Endothelial cell of umbilical vein (primary cell): ENCODE measurements around the gene PUM2. TPM values are rescaled to one million over a fixed set of nuclear protein-coding genes. Genes with fewer than 3 reads are reported as not detected.

Source experiments
- BruUV-seq: library from RNA; stranded (reverse); fragments of 400-500 nt; replicated peaks from 2 replicates; lab custom pipeline; 2021; lab: Mats Ljungman, UMichigan
- CTCF ChIA-PET: fragments of 300-600, 350-600 bp; sonication (Branson Sonifier 250); formaldehyde crosslinking; loops from one replicate; lab custom pipeline; 2021; ENCODE audit warnings: antibody characterized with exemption, inconsistent platforms; lab: Charles Lee
- POLR2A ChIA-PET: fragments of 300-600, 350-600 bp; sonication (Branson Sonifier 250); formaldehyde crosslinking; loops from one replicate; lab custom pipeline; 2021; ENCODE audit warnings: antibody characterized with exemption, inconsistent platforms; lab: Charles Lee
- DNase-seq: peaks from one replicate; pipeline ENCODE4 v3.0.0-alpha.2; 2011; ENCODE audit warnings: low read depth, low spot score
- FAIRE-seq: peaks from 2 replicates; lab custom pipeline; 2011; peaks lifted over from hg19 to GRCh38; lab: Jason Lieb, UNC
- H2AFZ ChIP-seq: 2 replicates; pipeline ENCODE4 v1.6.0; 2012; ENCODE audit warnings: low read depth, low read length, control low read depth, inconsistent platforms
- H3K27ac ChIP-seq: 2 replicates; pipeline ENCODE4 v1.5.1; 2011; ENCODE audit warnings: low read depth, mild to moderate bottlenecking, control low read depth, low read length, moderate library complexity; ENCODE audit not compliant: insufficient read depth
- H3K27me3 ChIP-seq, 2 experiments: 2 replicates each; pipeline versions ENCODE4 v1.6.0 to v1.6.1; 2011; ENCODE audit warnings: low read length in 2 of 2, mixed read lengths in 1 of 2; ENCODE audit not compliant: control insufficient read depth in 2 of 2, insufficient read depth in 2 of 2
- H3K36me3 ChIP-seq, 2 experiments: 2 replicates in 1 of 2; 3 replicates in 1 of 2; pipeline ENCODE4 v1.5.1; 2011; ENCODE audit warnings: low read length in 2 of 2, mild to moderate bottlenecking in 1 of 2, moderate library complexity in 1 of 2; ENCODE audit not compliant: control insufficient read depth in 2 of 2, insufficient read depth in 2 of 2; ENCODE audit errors: extremely low read depth in 1 of 2
- H3K4me1 ChIP-seq: 3 replicates; pipeline ENCODE4 v1.5.1; 2011; ENCODE audit warnings: mild to moderate bottlenecking, low read length; ENCODE audit not compliant: control insufficient read depth, insufficient read depth; ENCODE audit errors: extremely low read depth
- H3K4me2 ChIP-seq: 2 replicates; pipeline ENCODE4 v1.6.1; 2011; ENCODE audit warnings: low read length, control low read depth, mixed read lengths; ENCODE audit not compliant: insufficient read depth
- H3K4me3 ChIP-seq, 3 experiments: fragments of 200-600 bp in 1 of 3; sonication (generic), shearing (Covaris generic) in 1 of 3; replicated peaks in 1 of 3; 2 replicates each; pipeline ENCODE4 v1.5.1; 2011 to 2016; ENCODE audit warnings: control low read depth in 3 of 3, low read length in 3 of 3, mild to moderate bottlenecking in 2 of 3, inconsistent platforms in 1 of 3, low read depth in 1 of 3, moderate library complexity in 1 of 3; ENCODE audit not compliant: insufficient read depth in 1 of 3
- H3K79me2 ChIP-seq: 2 replicates; pipeline ENCODE4 v1.6.0; 2012; ENCODE audit warnings: low read length, inconsistent platforms; ENCODE audit not compliant: control insufficient read depth, insufficient read depth
- H3K9ac ChIP-seq: replicated peaks from 2 replicates; pipeline ENCODE3; 2011; ENCODE audit warnings: low read length, control low read depth; ENCODE audit not compliant: insufficient read depth; ENCODE audit errors: extremely low read depth
- H3K9me1 ChIP-seq: replicated peaks from 3 replicates; pipeline ENCODE4 v1.6.0; 2011; ENCODE audit warnings: mild to moderate bottlenecking, low read length; ENCODE audit not compliant: control insufficient read depth, insufficient read depth; ENCODE audit errors: extremely low read depth
- H3K9me3 ChIP-seq: replicated peaks from 2 replicates; pipeline ENCODE4 v1.5.1; 2012; ENCODE audit warnings: low read length, inconsistent platforms; ENCODE audit not compliant: control insufficient read depth, insufficient read depth
- H4K20me1 ChIP-seq: replicated peaks from 2 replicates; pipeline ENCODE3; 2011; ENCODE audit warnings: mild to moderate bottlenecking, low read length; ENCODE audit not compliant: control insufficient read depth, insufficient read depth; ENCODE audit errors: extremely low read depth
- CTCF ChIP-seq, 2 donors: IDR thresholded peaks; 1 replicate in 1 of 2; 2 replicates in 1 of 2; pipeline ENCODE4 v1.5.1; 2011; ENCODE audit warnings: low read length in 2 of 2, mild to moderate bottlenecking in 2 of 2, moderate library complexity in 2 of 2, control low read depth in 1 of 2, inconsistent platforms in 1 of 2, low read depth in 1 of 2; ENCODE audit not compliant: insufficient read depth in 1 of 2; ENCODE audit errors: extremely low read depth in 1 of 2
- FOS ChIP-seq: IDR thresholded peaks from 2 replicates; pipeline ENCODE4 v1.6.1; 2011; ENCODE audit warnings: mild to moderate bottlenecking, low read length, moderate library complexity, borderline replicate concordance; ENCODE audit not compliant: insufficient read depth
- GATA2 ChIP-seq: IDR thresholded peaks from 2 replicates; pipeline ENCODE4 v1.7.0; 2011; ENCODE audit warnings: low read depth, mild to moderate bottlenecking, moderate library complexity, mixed read lengths, low read length; ENCODE audit not compliant: insufficient read length, insufficient read depth
- JUN ChIP-seq: IDR thresholded peaks from 2 replicates; pipeline ENCODE4 v1.6.1; 2011; ENCODE audit warnings: borderline replicate concordance, low read depth; ENCODE audit not compliant: insufficient read length, insufficient read depth
- MYC ChIP-seq: IDR thresholded peaks from one replicate; pipeline ENCODE4 v1.6.1; 2011; ENCODE audit warnings: mild to moderate bottlenecking, low read depth, low read length
- POLR2A ChIP-seq: IDR thresholded peaks from 2 replicates; pipeline ENCODE4 v1.6.1; 2012; ENCODE audit warnings: low read depth, mild to moderate bottlenecking, control low read depth, low read length
- POLR2AphosphoS5 ChIP-seq: IDR thresholded peaks from 2 replicates; pipeline ENCODE4 v1.6.1; 2012; ENCODE audit warnings: low read depth, mild to moderate bottlenecking, control low read depth, low read length, moderate library complexity; ENCODE audit not compliant: insufficient read depth
- dilution Hi-C: fragments of 300-500 bp; cut with MboI; formaldehyde crosslinking; loops from one replicate; pipeline ENCODE4 v1.15.0; 2019; ENCODE audit warnings: low sequenced_read_pairs; ENCODE audit not compliant: extremely low pct_ligation_motif_present
- intact Hi-C: fragments of 100-400 bp; cut with micrococcal nuclease; formaldehyde crosslinking; loops from one replicate; pipeline ENCODE4 v1.10.0; 2022
- polyA plus RNA-seq, 4 experiments: library from polyadenylated mRNA; depleted of rRNA in 3 of 4; stranded (reverse) in 3 of 4; unstranded in 1 of 4; fragments of >200 nt; gene quantifications; 2 replicates each; pipeline versions ENCODE4 v1.2.1 to v1.2.3, GENCODE V29; 2011 to 2012; ENCODE audit warnings: missing spikeins in 1 of 4
- total RNA-seq: library from RNA; stranded (reverse); gene quantifications from 2 replicates; pipeline ENCODE4 v1.2.3, GENCODE V29; 2021

PUM2 gene
- total and polyA plus RNA-seq, 2 donors (not counting 3 experiments of a cell fraction or from before 2014, with no cell fraction given), result 32.9 to 83.7 TPM

- H3K4me1 ChIP-seq, result no peaks in the 10 kb centered on the region
- no peaks in the 10 kb centered on the region for H3K9me1 ChIP-seq
- peaks cover 32% of the 10 kb centered on the region for H4K20me1 ChIP-seq
- no peaks in the 10 kb centered on the region for H3K27me3 ChIP-seq
- H3K4me2 ChIP-seq, result no peak overlapping the region
- H3K36me3 ChIP-seq, result peaks cover 3 to 4% of the 10 kb centered on the region in 2 experiments
- no peak overlapping the region for H3K9ac ChIP-seq
- H3K4me3 ChIP-seq, result no peak overlapping the region
- no peak for DNase-seq
- H2AFZ ChIP-seq, result no peak overlapping the region
- TF ChIP-seq JUN (no peak), POLR2A (no peak), GATA2 (no peak), FOS (no peak), MYC (no peak), CTCF (IDR thresholded peaks at IDR 0.05; ENCODE audit: extremely low read depth in 1 of 2, insufficient read depth in 1 of 2, low read depth in 1 of 2, low read length in 2 of 2) (no peak), POLR2AphosphoS5 (no peak)
- BruUV-seq, result no TSS peak
- no peak overlapping the region for H3K27ac ChIP-seq
- no peak for FAIRE-seq
- dilution Hi-C loops, result no loop called here
- no peaks in the 10 kb centered on the region for H3K9me3 ChIP-seq
- intact Hi-C loops, result no loop called here
- H3K79me2 ChIP-seq, result peaks cover 96% of the 10 kb centered on the region
- CTCF ChIA-PET, result no interaction called here
- POLR2A ChIA-PET, result interaction anchor here (1.0 kb wide), 1 partner anchor 117 kb away, joined by 3 read pairs; the partner anchor contains the start of gene RHOB
Measured at GRCh38 chr2:20330192-20330591, 20.5 kb downstream of the PUM2 start.
